Measurements from ENCODE around the gene TOMM70. TPM values are rescaled to one million over a fixed set of nuclear protein-coding genes. Genes with fewer than 3 reads are reported as not detected.

Gene TOMM70
- total and polyA plus RNA-seq, 2 of the 8 experiments (the other 6 are each of a cell fraction or from before 2014, with no cell fraction given) = 10.9 to 52.1 TPM

DNA sequence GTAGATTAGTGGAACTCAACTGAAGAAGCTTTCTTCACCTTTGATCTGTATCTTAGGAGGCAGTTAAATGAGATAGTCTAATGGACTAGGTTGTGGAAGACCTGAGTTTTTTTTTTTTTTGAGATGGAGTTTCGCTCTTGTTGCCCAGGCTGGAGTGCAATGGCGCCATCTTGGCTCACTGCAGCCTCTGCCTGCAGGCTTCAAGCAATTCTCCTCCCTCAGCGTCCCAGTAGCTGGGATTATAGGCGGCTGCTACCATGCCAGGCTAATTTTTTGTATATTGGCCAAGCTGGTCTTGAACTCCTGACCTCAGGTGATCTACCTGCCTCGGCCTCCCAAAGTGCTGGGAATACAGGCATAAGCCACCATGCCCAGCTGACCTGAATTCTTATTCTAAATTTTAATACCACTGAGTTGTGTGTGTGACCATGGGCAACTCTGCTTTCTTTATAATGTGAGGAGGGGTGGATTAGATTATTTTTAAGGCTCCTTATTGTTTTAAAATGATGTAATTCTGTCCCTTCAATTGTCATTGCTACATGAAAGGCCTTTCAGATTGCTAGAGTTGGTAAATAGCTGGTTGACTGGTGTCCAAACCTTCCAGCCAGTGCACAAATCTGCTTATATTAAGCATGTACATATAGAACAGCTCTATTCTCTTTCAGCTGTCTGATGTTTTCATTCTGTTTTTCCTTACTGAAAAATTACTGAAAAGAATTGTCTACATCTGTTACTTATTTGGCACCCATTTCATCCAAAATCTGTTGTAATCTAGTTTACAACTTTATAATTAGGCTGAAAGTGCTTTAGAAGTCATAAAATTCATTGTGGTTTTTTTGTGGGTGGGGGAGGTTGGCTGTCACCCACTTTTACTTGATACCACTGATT, 2.7 kb upstream of the TOMM70 start (continued):
- no peak for TF ChIP-seq CHD7 (IDR thresholded peaks at IDR 0.05; ENCODE audit: insufficient replicate concordance, low read length)
- 0 out of 2 replicates have a peak, but pooled peaks have one; percentile 13 for TF ChIP-seq CHD1 (IDR thresholded peaks at IDR 0.05; ENCODE audit: low read depth, low read length)
- peak in 1 of 2 experiments; percentile 9; a peak in 1 of 4 replicates for TF ChIP-seq RAD21 (IDR thresholded peaks at IDR 0.05 in 1 of 2, conservative IDR thresholded peaks at IDR 0.05 in 1 of 2; ENCODE audit: low read depth in 2 of 2, low read length in 2 of 2)
- TF ChIP-seq TAF1 (IDR thresholded peaks at IDR 0.05; ENCODE audit: low read depth, low read length) = peak; percentile 45; the same call in 1 of the 2 replicates
- peak; percentile 92 for TF ChIP-seq YY1 (IDR thresholded peaks at IDR 0.05; ENCODE audit: low read depth, low read length)

All from H1 (cell line).